Ovary (tissue), 3 donors: ENCODE measurements around the gene HSD17B8.

Experiments
- CTCF ChIP-seq, 3 donors: fragments of 450-650 bp in 2 of 3; fragments of 200-600 bp in 1 of 3; IDR thresholded peaks; one replicate each; pipeline versions ENCODE4 v1.5.1 to v1.8.0; 2016 to 2022; ENCODE audit warnings: antibody characterized with exemption in 3 of 3, mild to moderate bottlenecking in 1 of 3
- POLR2A ChIP-seq: fragments of 450-650 bp; IDR thresholded peaks from one replicate; pipeline ENCODE4 v1.6.1; 2017; ENCODE audit warnings: antibody characterized with exemption, mild to moderate bottlenecking, moderate library complexity
- donor health status: DM: no; HTN: no; CAD: no.

GRCh38 chr6:33166811-33167210 lies 37.6 kb upstream of the HSD17B8 start:
- TF ChIP-seq POLR2A (no peak), CTCF (IDR thresholded peaks at IDR 0.05) (no peak)
